ENCODE data around the gene SP100.
"Not testable (repeated sequence)": the region's sequence is repeated elsewhere in the genome, so short reads cannot be mapped to it uniquely, and the experiment has no call there.

SP100 gene

GRCh38 chr2:230422149-230422548 lies 6.1 kb downstream of the SP100 start:
- DNase-seq, result no peak

GRCh38 chr2:230423851-230424458 lies 8.0 kb downstream of the SP100 start:
- peak; percentile 23 for DNase-seq

- DNase-seq, result no peak
Measured at GRCh38 chr2:230425377-230425776, 9.4 kb downstream of the SP100 start.

- no peak for DNase-seq
Measured at GRCh38 chr2:230429513-230429912, 13.5 kb downstream of the SP100 start.

GRCh38 chr2:230430957-230431910 lies 15.2 kb downstream of the SP100 start:
- peak; percentile 44 for DNase-seq

GRCh38 chr2:230434677-230435324 lies 18.8 kb downstream of the SP100 start:
- peak; percentile 79 for DNase-seq

- no peak for DNase-seq
Measured at GRCh38 chr2:230435431-230435830, 19.4 kb downstream of the SP100 start.

GRCh38 chr2:230439121-230439520 lies 23.1 kb downstream of the SP100 start:
- not testable (repeated sequence) for DNase-seq

- DNase-seq, result peak; percentile 61
Measured at GRCh38 chr2:230439590-230439989, 23.6 kb downstream of the SP100 start.

GRCh38 chr2:230441227-230441897 lies 25.4 kb downstream of the SP100 start:
- DNase-seq, result no peak

- DNase-seq, result peak; percentile 33
Measured at GRCh38 chr2:230443541-230443940, 27.5 kb downstream of the SP100 start.

GRCh38 chr2:230444832-230445231 lies 28.8 kb downstream of the SP100 start:
- no peak for DNase-seq

- no peak for DNase-seq
Measured at GRCh38 chr2:230447036-230447435, 31.0 kb downstream of the SP100 start.

GRCh38 chr2:230447455-230448451 lies 31.8 kb downstream of the SP100 start:
- DNase-seq, result peak; percentile 45

GRCh38 chr2:230449901-230450467 lies 34.0 kb downstream of the SP100 start:
- no peak for DNase-seq

GRCh38 chr2:230453006-230453405 lies 37.0 kb downstream of the SP100 start:
- DNase-seq, result peak; percentile 34

- DNase-seq, result no peak
Measured at GRCh38 chr2:230455005-230455684, 39.1 kb downstream of the SP100 start.

- DNase-seq, result peak; percentile 80
Measured at GRCh38 chr2:230457073-230457768, 41.2 kb downstream of the SP100 start.

- no peak for DNase-seq
Measured at GRCh38 chr2:230457793-230458192, 41.8 kb downstream of the SP100 start.

GRCh38 chr2:230459216-230459615 lies 43.2 kb downstream of the SP100 start:
- peak; percentile 27 for DNase-seq

All from suppressor macrophage treated with lipopolysaccharide for 4 hours (primary cell).